HL-60 (cell line): ENCODE results near the gene CBLB.

ENCODE experiments used
- CTCF ChIP-seq: IDR thresholded peaks from one replicate; pipeline ENCODE4 v1.5.1; 2011; ENCODE audit warnings: low read length, control low read depth, inconsistent platforms; ENCODE audit not compliant: insufficient read depth
- GABPA ChIP-seq: IDR thresholded peaks from 2 replicates; pipeline ENCODE4 v1.6.1; 2012; ENCODE audit warnings: low read depth
- POLR2AphosphoS5 ChIP-seq: IDR thresholded peaks from 2 replicates; pipeline ENCODE4 v1.6.1; 2012; ENCODE audit warnings: low read depth
- TF ChIP-seq, protein P1 (sequence below): IDR thresholded peaks from 2 replicates; pipeline ENCODE4 v1.6.1; 2012; ENCODE audit warnings: low read depth; ENCODE audit not compliant: insufficient replicate concordance

DNA sequence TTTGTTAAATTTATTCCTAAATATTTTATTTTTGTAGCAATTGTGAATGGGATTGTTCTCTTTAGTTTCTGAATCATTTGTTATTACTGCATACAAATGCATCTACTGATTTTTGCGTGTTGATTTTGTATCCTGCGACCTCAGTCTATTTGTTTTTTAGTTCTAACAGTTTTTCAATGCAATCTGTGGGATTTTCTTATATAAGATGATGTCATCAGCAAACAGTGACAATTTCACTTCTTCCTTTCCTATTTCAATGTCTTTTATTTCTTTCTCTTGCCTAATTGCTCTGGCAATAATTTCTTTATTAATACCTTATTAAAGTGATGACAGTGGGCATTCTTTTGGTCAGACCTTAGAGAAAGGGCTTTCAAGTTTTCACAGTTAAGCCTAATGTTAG, 48.0 kb upstream of the CBLB start:
- TF ChIP-seq CTCF (no peak), GABPA (no peak), POLR2AphosphoS5 (no peak)
- TF ChIP-seq, protein P1, sequence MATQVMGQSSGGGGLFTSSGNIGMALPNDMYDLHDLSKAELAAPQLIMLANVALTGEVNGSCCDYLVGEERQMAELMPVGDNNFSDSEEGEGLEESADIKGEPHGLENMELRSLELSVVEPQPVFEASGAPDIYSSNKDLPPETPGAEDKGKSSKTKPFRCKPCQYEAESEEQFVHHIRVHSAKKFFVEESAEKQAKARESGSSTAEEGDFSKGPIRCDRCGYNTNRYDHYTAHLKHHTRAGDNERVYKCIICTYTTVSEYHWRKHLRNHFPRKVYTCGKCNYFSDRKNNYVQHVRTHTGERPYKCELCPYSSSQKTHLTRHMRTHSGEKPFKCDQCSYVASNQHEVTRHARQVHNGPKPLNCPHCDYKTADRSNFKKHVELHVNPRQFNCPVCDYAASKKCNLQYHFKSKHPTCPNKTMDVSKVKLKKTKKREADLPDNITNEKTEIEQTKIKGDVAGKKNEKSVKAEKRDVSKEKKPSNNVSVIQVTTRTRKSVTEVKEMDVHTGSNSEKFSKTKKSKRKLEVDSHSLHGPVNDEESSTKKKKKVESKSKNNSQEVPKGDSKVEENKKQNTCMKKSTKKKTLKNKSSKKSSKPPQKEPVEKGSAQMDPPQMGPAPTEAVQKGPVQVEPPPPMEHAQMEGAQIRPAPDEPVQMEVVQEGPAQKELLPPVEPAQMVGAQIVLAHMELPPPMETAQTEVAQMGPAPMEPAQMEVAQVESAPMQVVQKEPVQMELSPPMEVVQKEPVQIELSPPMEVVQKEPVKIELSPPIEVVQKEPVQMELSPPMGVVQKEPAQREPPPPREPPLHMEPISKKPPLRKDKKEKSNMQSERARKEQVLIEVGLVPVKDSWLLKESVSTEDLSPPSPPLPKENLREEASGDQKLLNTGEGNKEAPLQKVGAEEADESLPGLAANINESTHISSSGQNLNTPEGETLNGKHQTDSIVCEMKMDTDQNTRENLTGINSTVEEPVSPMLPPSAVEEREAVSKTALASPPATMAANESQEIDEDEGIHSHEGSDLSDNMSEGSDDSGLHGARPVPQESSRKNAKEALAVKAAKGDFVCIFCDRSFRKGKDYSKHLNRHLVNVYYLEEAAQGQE = no peak
